ENCODE measurements around the gene SNIP1. TPM values are rescaled to one million over a fixed set of nuclear protein-coding genes. Genes with fewer than 3 reads are reported as not detected.
"Not testable (repeated sequence)": the region's sequence is repeated elsewhere in the genome, so short reads cannot be mapped to it uniquely, and the experiment has no call there.

The SNIP1 gene
- total RNA-seq, 1 donor from 2014 or later, result 27.1 TPM

DNA sequence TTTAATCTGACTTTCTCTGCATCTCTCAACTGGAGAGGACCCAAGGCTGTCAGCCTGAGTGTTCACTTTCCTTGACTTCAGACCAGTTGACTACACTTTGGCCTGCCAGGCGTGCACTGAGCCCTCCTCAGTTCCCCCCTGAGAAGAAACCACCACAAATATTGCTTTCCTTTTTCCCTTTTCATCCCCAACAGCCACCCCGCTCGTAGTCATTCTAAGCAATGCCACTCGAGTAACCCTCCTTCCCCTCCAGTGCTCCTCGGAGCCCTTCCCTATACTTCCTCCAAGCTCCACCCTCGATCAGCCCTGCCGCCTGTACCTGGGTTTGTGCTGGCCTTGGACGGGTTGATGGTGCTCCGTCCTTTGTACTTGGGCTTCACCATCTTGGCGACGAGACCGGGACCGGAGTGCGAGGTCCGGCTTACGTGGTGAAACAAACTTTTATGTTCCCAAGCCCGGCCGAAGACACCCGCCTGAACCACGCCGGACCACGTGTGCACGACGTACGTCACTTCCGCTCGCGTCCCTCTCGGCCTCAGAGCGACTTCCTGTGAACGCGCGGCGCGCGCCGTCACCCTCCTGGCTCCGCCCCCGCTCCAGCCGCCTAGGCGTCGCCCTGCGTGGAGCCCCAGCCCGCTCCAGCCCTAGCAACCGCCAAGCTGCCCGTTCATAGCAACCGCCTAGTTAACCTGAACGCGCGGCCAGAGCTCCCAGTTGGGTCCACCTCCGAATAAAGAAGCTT, 41.5 kb upstream of the SNIP1 start, which contains the start of gene GNL2:
TSS of gene GNL2 (minus strand) at position 498 of the 742 bp plus-strand sequence. CDS start at position 383, 115 bp downstream.
- peak within 1 kb of the TSS; percentile 99 for H3K27ac Mint-ChIP-seq
- no peak for TF ChIP-seq CTCF (IDR thresholded peaks at IDR 0.05; ENCODE audit: unreplicated experiment)
- peaks cover 4% of the 10 kb centered on the region for H3K27me3 Mint-ChIP-seq (ENCODE audit: low read depth)
- DNase-seq (ENCODE audit: low spot score in 2 of 2, unreplicated experiment in 2 of 2), result peak; percentile 96 to 98
- H3K4me1 Mint-ChIP-seq, result peaks cover 40% of the 10 kb centered on the region
- H3K9me3 Mint-ChIP-seq, result no peaks in the 10 kb centered on the region
- H3K36me3 Mint-ChIP-seq, result peaks cover 8% of the 10 kb centered on the region
- H3K4me3 Mint-ChIP-seq, result peak within 1 kb of the TSS; percentile 99

DNA sequence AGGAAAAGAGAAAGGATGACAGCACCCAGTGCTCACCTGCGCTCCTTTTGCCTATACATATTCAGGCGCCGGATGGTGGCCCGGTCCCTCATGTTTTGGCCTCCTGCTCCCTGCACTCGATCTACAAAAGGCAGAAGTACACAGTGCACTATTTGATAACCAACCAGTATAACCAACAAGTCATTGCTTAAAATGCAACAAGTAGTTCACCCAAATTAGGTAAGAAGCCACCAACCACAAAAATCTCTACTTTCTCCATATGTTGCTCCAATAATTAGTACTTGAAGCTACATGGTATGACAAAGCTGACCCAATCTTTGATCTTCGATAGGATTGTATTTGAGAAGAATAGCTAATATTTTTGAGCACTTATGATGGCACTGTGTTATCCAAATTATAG, 39.6 kb upstream of the SNIP1 start:
- TF ChIP-seq CTCF (IDR thresholded peaks at IDR 0.05; ENCODE audit: unreplicated experiment), result no peak
- DNase-seq (ENCODE audit: low spot score in 2 of 2, unreplicated experiment in 2 of 2), result no peak
- H3K36me3 Mint-ChIP-seq, result peaks cover 17% of the 10 kb centered on the region
- no peaks in the 10 kb centered on the region for H3K9me3 Mint-ChIP-seq
- peak overlapping the region; percentile 30 for H3K4me3 Mint-ChIP-seq
- no peak overlapping the region for H3K27ac Mint-ChIP-seq
- H3K27me3 Mint-ChIP-seq (ENCODE audit: low read depth), result peaks cover 4% of the 10 kb centered on the region
- peaks cover 34% of the 10 kb centered on the region for H3K4me1 Mint-ChIP-seq

- peaks cover 1% of the 10 kb centered on the region for H3K4me1 Mint-ChIP-seq
- peaks cover 33% of the 10 kb centered on the region for H3K36me3 Mint-ChIP-seq
- no peak for DNase-seq (ENCODE audit: low spot score in 2 of 2, unreplicated experiment in 2 of 2)
- no peak for TF ChIP-seq CTCF (IDR thresholded peaks at IDR 0.05; ENCODE audit: unreplicated experiment)
- no peak overlapping the region for H3K27ac Mint-ChIP-seq
- H3K27me3 Mint-ChIP-seq (ENCODE audit: low read depth), result no peaks in the 10 kb centered on the region
- H3K9me3 Mint-ChIP-seq, result no peaks in the 10 kb centered on the region
- H3K4me3 Mint-ChIP-seq, result no peak overlapping the region
Observed at GRCh38 chr1:37588939-37589338, 34.8 kb upstream of the SNIP1 start.

DNA sequence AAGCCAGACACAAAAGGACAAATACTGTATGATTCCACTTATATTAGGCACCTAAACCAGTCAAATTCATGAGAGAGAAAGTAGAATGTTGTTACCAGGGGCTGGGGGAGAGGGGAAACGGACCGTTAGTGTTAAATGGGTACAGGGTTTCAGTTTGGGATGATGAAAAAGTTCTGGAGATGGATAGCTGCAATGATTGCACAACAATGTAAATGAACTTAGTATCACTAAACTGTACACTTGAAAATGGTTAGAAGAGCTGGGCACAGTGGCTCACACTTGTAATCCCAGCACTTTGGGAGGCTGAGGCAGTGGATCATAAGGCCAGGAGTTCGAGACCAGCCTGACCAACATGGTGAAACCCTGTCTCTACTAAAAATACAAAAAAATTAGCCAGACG, 30.5 kb upstream of the SNIP1 start:
- not testable (repeated sequence) for H3K4me1 Mint-ChIP-seq; DNase-seq (ENCODE audit: low spot score in 2 of 2, unreplicated experiment in 2 of 2); H3K27ac Mint-ChIP-seq; H3K9me3 Mint-ChIP-seq; H3K4me3 Mint-ChIP-seq; H3K27me3 Mint-ChIP-seq (ENCODE audit: low read depth)
- peaks cover 46% of the 10 kb centered on the region for H3K36me3 Mint-ChIP-seq

DNA sequence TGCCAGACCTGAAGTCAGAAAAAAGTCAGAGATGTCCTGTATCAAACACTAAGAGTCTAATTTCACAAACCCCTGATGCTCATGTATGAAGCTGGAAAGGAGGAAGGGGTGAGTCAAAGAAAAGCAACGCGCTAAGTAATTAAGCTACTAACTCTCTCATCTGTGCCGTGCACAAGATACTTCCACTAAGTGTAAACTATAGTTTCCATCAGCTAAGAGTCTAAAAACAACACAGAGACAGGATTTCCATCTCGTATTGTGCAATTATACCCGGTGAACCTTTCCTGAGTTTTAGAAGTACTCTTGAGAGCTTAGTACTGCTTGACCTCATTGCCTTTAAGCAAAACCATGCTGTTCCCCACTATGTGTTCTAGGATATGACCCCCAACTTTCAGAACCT, 21.6 kb upstream of the SNIP1 start:
- H3K9me3 Mint-ChIP-seq, result no peaks in the 10 kb centered on the region
- peaks cover 64% of the 10 kb centered on the region for H3K36me3 Mint-ChIP-seq
- no peak for TF ChIP-seq CTCF (IDR thresholded peaks at IDR 0.05; ENCODE audit: unreplicated experiment)
- no peaks in the 10 kb centered on the region for H3K4me1 Mint-ChIP-seq
- no peak overlapping the region for H3K4me3 Mint-ChIP-seq
- no peak for DNase-seq (ENCODE audit: low spot score in 2 of 2, unreplicated experiment in 2 of 2)
- H3K27me3 Mint-ChIP-seq (ENCODE audit: low read depth), result no peaks in the 10 kb centered on the region
- H3K27ac Mint-ChIP-seq, result no peak overlapping the region

- H3K36me3 Mint-ChIP-seq, result peaks cover 60% of the 10 kb centered on the region
- no peak for TF ChIP-seq CTCF (IDR thresholded peaks at IDR 0.05; ENCODE audit: unreplicated experiment)
- no peak for DNase-seq (ENCODE audit: low spot score in 2 of 2, unreplicated experiment in 2 of 2)
Observed at GRCh38 chr1:37574834-37575480, 20.9 kb upstream of the SNIP1 start.

More at GRCh38 chr1:37574834-37575480, 20.9 kb upstream of the SNIP1 start:
- Mint-ChIP-seq H3K27ac (no peak overlapping the region), H3K4me1 (no peaks in the 10 kb centered on the region), H3K4me3 (no peak overlapping the region), H3K27me3 (ENCODE audit: low read depth) (no peaks in the 10 kb centered on the region), H3K9me3 (no peaks in the 10 kb centered on the region)
